Mesenchymal stem cell (in vitro differentiated cells and primary cell): ENCODE data around the gene FBXO38. TPM values are rescaled to one million over a fixed set of nuclear protein-coding genes. Genes with fewer than 3 reads are reported as not detected.

Source experiments
- DNase-seq: peaks from one replicate; pipeline ENCODE4 v3.0.0-alpha.2; 2013
- H2AFZ ChIP-seq: one replicate; pipeline ENCODE4 v1.6.1; 2013; ENCODE audit warnings: low read depth, mild to moderate bottlenecking, control low read depth, inconsistent platforms, low read length, moderate library complexity
- H2AK5ac ChIP-seq: 2 replicates; pipeline ENCODE4 v1.6.1; 2013; ENCODE audit warnings: low read length, moderate library complexity, mild to moderate bottlenecking, inconsistent platforms; ENCODE audit not compliant: severe bottlenecking
- H2BK120ac ChIP-seq: one replicate; pipeline ENCODE4 v1.6.1; 2013; ENCODE audit warnings: low read depth, mild to moderate bottlenecking, inconsistent platforms, low read length, moderate library complexity
- H2BK12ac ChIP-seq, 2 experiments: one replicate each; pipeline ENCODE4 v1.6.1; 2013; ENCODE audit warnings: inconsistent platforms in 2 of 2, low read length in 2 of 2, mild to moderate bottlenecking in 2 of 2, moderate library complexity in 2 of 2, control low read depth in 1 of 2
- H2BK15ac ChIP-seq: one replicate; pipeline ENCODE4 v1.6.1; 2013; ENCODE audit warnings: mild to moderate bottlenecking, low read depth, inconsistent platforms; ENCODE audit not compliant: poor library complexity, severe bottlenecking
- H2BK5ac ChIP-seq: 2 replicates; pipeline ENCODE4 v1.6.1; 2013; ENCODE audit warnings: low read depth, mild to moderate bottlenecking, low read length, control low read depth, inconsistent platforms; ENCODE audit not compliant: poor library complexity, severe bottlenecking
- H3K14ac ChIP-seq, 2 experiments: one replicate each; pipeline ENCODE4 v1.6.1; 2013; ENCODE audit warnings: inconsistent platforms in 2 of 2, low read length in 2 of 2, control low read depth in 1 of 2, mild to moderate bottlenecking in 1 of 2, moderate library complexity in 1 of 2
- H3K18ac ChIP-seq, 2 experiments: one replicate each; pipeline ENCODE4 v1.6.1; 2013; ENCODE audit warnings: inconsistent platforms in 2 of 2, low read length in 2 of 2, control low read depth in 1 of 2, low read depth in 1 of 2, mild to moderate bottlenecking in 1 of 2
- H3K23ac ChIP-seq, 2 experiments: one replicate each; pipeline ENCODE4 v1.6.1; 2013; ENCODE audit warnings: inconsistent platforms in 2 of 2, low read length in 2 of 2, mild to moderate bottlenecking in 2 of 2, moderate library complexity in 2 of 2, control low read depth in 1 of 2
- H3K27ac ChIP-seq: 2 replicates; pipeline ENCODE4 v1.5.1; 2013; ENCODE audit warnings: mild to moderate bottlenecking, moderate library complexity, low read length, control low read depth, inconsistent platforms; ENCODE audit not compliant: poor library complexity, severe bottlenecking
- H3K27me3 ChIP-seq, 2 experiments: 2 replicates each; pipeline versions ENCODE4 v1.6.1 to v1.7.0; 2013; ENCODE audit warnings: low read length in 2 of 2, mild to moderate bottlenecking in 2 of 2, moderate library complexity in 2 of 2, control low read depth in 1 of 2, inconsistent platforms in 1 of 2; ENCODE audit not compliant: control insufficient read depth in 1 of 2, insufficient read depth in 1 of 2
- H3K36me3 ChIP-seq, 2 experiments: 2 replicates each; pipeline versions ENCODE4 v1.6.1 to v1.7.0; 2013; ENCODE audit warnings: low read length in 2 of 2, control low read depth in 1 of 2, inconsistent platforms in 1 of 2, low read depth in 1 of 2, mild to moderate bottlenecking in 1 of 2; ENCODE audit not compliant: insufficient read depth in 2 of 2, control insufficient read depth in 1 of 2
- H3K4ac ChIP-seq, 2 experiments: one replicate each; pipeline ENCODE4 v1.6.1; 2013; ENCODE audit warnings: inconsistent platforms in 2 of 2, low read length in 2 of 2, mild to moderate bottlenecking in 2 of 2, moderate library complexity in 2 of 2, control low read depth in 1 of 2, low read depth in 1 of 2
- H3K4me1 ChIP-seq: 2 replicates; pipeline ENCODE4 v1.6.1; 2013; ENCODE audit warnings: low read depth, low read length, control low read depth; ENCODE audit not compliant: control insufficient read depth, insufficient read depth
- H3K4me2 ChIP-seq: 2 replicates; pipeline ENCODE4 v1.6.1; 2013; ENCODE audit warnings: low read length, mild to moderate bottlenecking, inconsistent platforms; ENCODE audit not compliant: poor library complexity, severe bottlenecking
- H3K4me3 ChIP-seq, 2 experiments: 2 replicates each; pipeline versions ENCODE4 v1.5.1 to v1.7.0; 2013; ENCODE audit warnings: low read length in 2 of 2, mild to moderate bottlenecking in 2 of 2, control low read depth in 1 of 2, low read depth in 1 of 2; ENCODE audit not compliant: insufficient read depth in 1 of 2
- H3K79me1 ChIP-seq: replicated peaks from 2 replicates; pipeline ENCODE4 v1.6.1; 2013; ENCODE audit warnings: mild to moderate bottlenecking, control low read depth, low read length, inconsistent platforms; ENCODE audit not compliant: poor library complexity, severe bottlenecking
- H3K9ac ChIP-seq: 2 replicates; pipeline ENCODE4 v1.7.0; 2013; ENCODE audit warnings: mild to moderate bottlenecking, low read length, moderate library complexity
- H3K9me3 ChIP-seq: 2 replicates; pipeline ENCODE4 v1.7.0; 2013; ENCODE audit warnings: mild to moderate bottlenecking, low read length; ENCODE audit not compliant: control insufficient read depth
- H4K8ac ChIP-seq: one replicate; pipeline ENCODE4 v1.6.1; 2013; ENCODE audit warnings: inconsistent platforms, mild to moderate bottlenecking, low read length, moderate library complexity
- H4K91ac ChIP-seq: one replicate; pipeline ENCODE4 v1.6.1; 2013; ENCODE audit warnings: mild to moderate bottlenecking, low read length, inconsistent platforms
- WGBS: methylation state at CpG from one replicate; pipeline ENCODE4 v1.1.7; 2013; ENCODE audit warnings: mixed read lengths; 5-methylcytosine and 5-hydroxymethylcytosine counted together
- polyA plus RNA-seq, 2 experiments: library from polyadenylated mRNA; stranded (reverse); fragments of 200-250 nt; gene quantifications; one replicate each; pipeline ENCODE4 v1.2.3, GENCODE V29; 2013

FBXO38 gene
- polyA plus RNA-seq (2013, experiment 1 of 2) = 27.8 TPM
- polyA plus RNA-seq (2013, experiment 2 of 2) = 28.9 TPM

- Histone ChIP-seq H3K4me1 (no peaks in the 10 kb centered on the region), H2BK120ac (peak within 1 kb of the TSS; percentile 83), H3K27ac (peak within 1 kb of the TSS; percentile 89), H3K14ac (peak within 1 kb of the TSS; percentile 62 to 90), H3K23ac (peak within 1 kb of the TSS; percentile 50 to 81), H3K4me3 (peak within 1 kb of the TSS; percentile 88 to 98), H4K8ac (peak within 1 kb of the TSS; percentile 92), H2AK5ac (peak within 1 kb of the TSS; percentile 88), H3K4ac (peak within 1 kb of the TSS; percentile 94 to 98), H3K36me3 (peaks cover 0 to 17% of the 10 kb centered on the region in 2 experiments), H3K18ac (peak within 1 kb of the TSS; percentile 97 to 99), H4K91ac (peak within 1 kb of the TSS; percentile 97), H3K27me3 (no peaks in the 10 kb centered on the region), H3K9ac (peak within 1 kb of the TSS; percentile 98), H2BK15ac (peak within 1 kb of the TSS; percentile 86), H3K9me3 (no peaks in the 10 kb centered on the region), H3K4me2 (peak within 1 kb of the TSS; percentile 86), H2AFZ (peak within 1 kb of the TSS; percentile 43), H2BK12ac (peak within 1 kb of the TSS; percentile 86 to 91), H2BK5ac (peak within 1 kb of the TSS; percentile 71), H3K79me1 (no peaks in the 10 kb centered on the region)
- WGBS = 1% methylated on average over 26 of the region's 45 CpGs
- peak; percentile 96 for DNase-seq
Measured at GRCh38 chr5:148383564-148384379, at the start of gene FBXO38. Gene FBXO38 (plus strand): TSS chr5:148383958. CDS start chr5:148394777, 10,819 bp downstream.

- no peaks in the 10 kb centered on the region for H3K36me3 ChIP-seq
Measured at GRCh38 chr5:148335259-148335658, 48.5 kb upstream of the FBXO38 start, which contains the start of gene SPINK9. Gene SPINK9 (plus strand): TSS chr5:148335559. CDS start chr5:148335614, 55 bp downstream.

GRCh38 chr5:148336704-148337435 lies 46.9 kb upstream of the FBXO38 start:
- Histone ChIP-seq H3K14ac (no peak overlapping the region), H3K4me2 (no peak overlapping the region), H4K91ac (no peak overlapping the region), H2BK5ac (no peak overlapping the region), H3K27ac (no peak overlapping the region), H3K18ac (no peak overlapping the region), H3K9me3 (no peaks in the 10 kb centered on the region), H3K4me3 (no peak overlapping the region), H4K8ac (no peak overlapping the region), H3K4me1 (no peaks in the 10 kb centered on the region), H3K23ac (no peak overlapping the region), H2BK120ac (no peak overlapping the region), H3K79me1 (no peaks in the 10 kb centered on the region), H3K4ac (no peak overlapping the region), H3K36me3 (no peaks in the 10 kb centered on the region), H2BK12ac (no peak overlapping the region), H2AFZ (no peak overlapping the region), H3K9ac (no peak overlapping the region), H2AK5ac (no peak overlapping the region), H2BK15ac (no peak overlapping the region), H3K27me3 (no peaks in the 10 kb centered on the region)
- WGBS = 63% methylated on average over 1 of the region's 3 CpGs
- no peak for DNase-seq

More at GRCh38 chr5:148335259-148335658, 48.5 kb upstream of the FBXO38 start, which contains the start of gene SPINK9:
- H3K4ac ChIP-seq = no peak within 1 kb of the TSS
- no peak within 1 kb of the TSS for H3K23ac ChIP-seq
- no peak within 1 kb of the TSS for H4K91ac ChIP-seq
- H2BK120ac ChIP-seq = no peak within 1 kb of the TSS
- H3K9ac ChIP-seq = no peak within 1 kb of the TSS
- no peak within 1 kb of the TSS for H3K27ac ChIP-seq
- no peaks in the 10 kb centered on the region for H3K4me1 ChIP-seq
- H2AFZ ChIP-seq = no peak within 1 kb of the TSS
- H3K79me1 ChIP-seq = no peaks in the 10 kb centered on the region
- WGBS = 78% methylated on average over 1 of the region's 3 CpGs
- H2BK15ac ChIP-seq = no peak within 1 kb of the TSS
- no peak within 1 kb of the TSS for H4K8ac ChIP-seq
- peaks cover 2% of the 10 kb centered on the region for H3K9me3 ChIP-seq
- no peak within 1 kb of the TSS for H3K18ac ChIP-seq
- H3K4me3 ChIP-seq = no peak within 1 kb of the TSS
- H3K4me2 ChIP-seq = no peak within 1 kb of the TSS
- no peak within 1 kb of the TSS for H2AK5ac ChIP-seq
- no peak within 1 kb of the TSS for H3K14ac ChIP-seq
- no peak within 1 kb of the TSS for H2BK12ac ChIP-seq
- H2BK5ac ChIP-seq = no peak within 1 kb of the TSS
- DNase-seq = no peak
- H3K27me3 ChIP-seq = no peaks in the 10 kb centered on the region
